Stimulated activated CD4-positive, alpha-beta T cell treated with anti-CD3 and anti-CD28 coated beads, Interleukin-4, amount 100 ng/mL, for 4 hours (primary cell): ENCODE results near the gene GRAMD2A.

ENCODE experiments used
- DNase-seq, 2 experiments: peaks; one replicate each; pipeline ENCODE4 v3.0.0-alpha.2; 2020

Gene GRAMD2A

GRCh38 chr15:72197460-72198355 is at the start of gene GRAMD2A:
Gene GRAMD2A, minus strand, starts transcription at chr15:72197787.
- peak; percentile 22 to 48 for DNase-seq

DNA sequence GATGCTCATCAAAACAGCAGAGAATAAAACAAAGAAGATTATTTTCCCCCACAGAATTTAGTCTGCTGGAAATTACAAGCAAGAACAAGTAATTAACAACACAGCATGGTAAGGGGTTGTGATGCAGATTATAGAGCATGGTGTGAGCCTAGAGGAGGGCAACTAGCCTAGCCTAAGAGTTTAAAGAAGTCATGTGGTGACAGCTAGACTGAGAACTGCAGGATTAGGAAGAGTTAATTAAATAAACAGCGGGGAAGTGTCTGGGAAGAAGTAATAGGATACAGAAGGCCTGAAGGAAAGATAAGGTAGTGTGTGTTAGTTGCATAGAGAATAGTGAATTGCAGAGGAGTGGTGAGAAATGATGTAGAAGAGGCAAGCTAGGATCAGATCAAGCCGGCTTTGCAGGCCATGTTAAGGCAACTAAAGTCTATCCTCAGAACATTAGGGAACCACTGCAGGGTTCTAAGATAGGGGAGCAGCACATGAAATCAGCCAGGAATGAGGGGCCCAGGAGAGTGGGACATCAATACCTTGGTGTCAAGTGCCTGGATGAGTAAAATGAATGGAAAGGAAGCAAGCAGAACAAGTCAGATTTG is 45.3 kb upstream of the GRAMD2A start:
- DNase-seq = no peak

DNA sequence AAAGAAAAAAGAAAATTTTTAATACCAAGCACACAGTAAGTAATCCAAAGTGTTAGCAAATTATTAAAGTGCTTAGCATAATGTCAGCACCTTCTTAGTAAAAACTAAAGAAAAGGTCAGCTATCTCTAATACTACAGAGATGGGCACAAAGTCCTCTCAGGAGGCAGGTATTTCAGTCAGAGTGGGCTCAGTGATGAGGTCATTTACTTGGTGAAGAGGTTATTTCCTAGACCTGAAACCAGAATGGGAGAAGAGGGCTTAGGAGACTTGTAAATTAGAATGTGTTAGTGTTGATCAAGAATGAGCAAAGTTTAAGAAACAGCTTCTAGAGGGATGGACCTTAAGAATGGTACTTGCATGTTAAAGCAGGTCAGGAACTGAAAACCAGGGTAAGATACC is 42.1 kb upstream of the GRAMD2A start:
- DNase-seq = no peak

GRCh38 chr15:72238586-72238985 is 41.0 kb upstream of the GRAMD2A start:
- DNase-seq = no peak

DNA sequence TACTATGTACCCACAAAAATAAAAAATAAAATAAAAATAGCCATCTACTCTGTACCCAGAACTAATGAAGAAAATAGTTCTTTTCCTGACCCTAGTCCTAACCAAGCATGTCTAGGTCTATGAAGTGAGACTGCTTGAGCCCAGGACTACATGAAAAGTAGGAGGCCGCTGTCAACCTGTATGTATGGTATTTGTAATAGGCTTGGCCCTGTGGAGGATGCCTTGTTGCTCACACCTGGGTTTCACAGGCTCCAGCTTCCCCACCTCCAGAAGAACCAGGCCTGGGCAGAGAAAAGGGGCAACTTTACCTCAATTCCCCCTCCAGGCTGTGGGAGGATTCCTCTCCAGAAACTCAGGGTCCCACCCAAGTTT is 40.3 kb upstream of the GRAMD2A start:
- no peak for DNase-seq

DNA sequence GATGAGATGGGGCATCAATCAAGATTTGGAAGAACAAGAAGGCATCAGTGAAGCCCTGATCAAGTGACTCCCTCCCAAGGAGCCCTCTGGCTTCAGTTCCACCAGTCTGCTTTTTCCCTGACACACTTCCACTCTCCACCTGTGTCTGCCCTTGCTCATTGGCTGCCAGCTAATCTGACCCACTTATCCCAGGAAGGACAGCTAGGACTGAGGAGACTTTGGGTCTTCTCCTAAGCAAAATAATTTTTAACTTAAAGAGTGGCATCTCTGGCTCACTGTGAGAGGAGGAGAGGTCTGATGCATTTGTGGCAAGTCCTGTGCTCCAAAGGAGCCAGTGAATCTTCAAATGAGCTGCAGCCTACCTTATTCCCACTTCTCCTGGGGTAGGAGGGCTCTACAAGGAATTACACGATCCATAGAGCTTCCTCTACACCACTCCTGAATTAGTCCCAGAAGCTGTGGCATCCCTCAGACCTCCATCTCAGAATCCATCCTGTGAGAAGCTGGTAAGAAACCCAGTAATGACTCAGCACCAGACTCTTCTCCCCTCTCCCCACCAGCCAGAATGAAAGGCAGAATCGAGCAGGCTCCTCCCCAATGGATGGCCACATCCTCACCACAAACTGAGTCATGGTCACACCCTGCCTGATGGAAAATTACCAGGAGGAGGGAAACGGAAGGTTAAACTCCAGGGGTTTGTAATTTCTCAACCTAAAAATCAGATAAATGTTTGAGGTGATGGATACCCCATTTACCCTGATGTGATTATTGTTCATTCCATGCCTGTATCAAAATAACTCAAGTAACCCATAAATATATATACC is 39.7 kb upstream of the GRAMD2A start:
- DNase-seq = peak; percentile 52 to 79

DNA sequence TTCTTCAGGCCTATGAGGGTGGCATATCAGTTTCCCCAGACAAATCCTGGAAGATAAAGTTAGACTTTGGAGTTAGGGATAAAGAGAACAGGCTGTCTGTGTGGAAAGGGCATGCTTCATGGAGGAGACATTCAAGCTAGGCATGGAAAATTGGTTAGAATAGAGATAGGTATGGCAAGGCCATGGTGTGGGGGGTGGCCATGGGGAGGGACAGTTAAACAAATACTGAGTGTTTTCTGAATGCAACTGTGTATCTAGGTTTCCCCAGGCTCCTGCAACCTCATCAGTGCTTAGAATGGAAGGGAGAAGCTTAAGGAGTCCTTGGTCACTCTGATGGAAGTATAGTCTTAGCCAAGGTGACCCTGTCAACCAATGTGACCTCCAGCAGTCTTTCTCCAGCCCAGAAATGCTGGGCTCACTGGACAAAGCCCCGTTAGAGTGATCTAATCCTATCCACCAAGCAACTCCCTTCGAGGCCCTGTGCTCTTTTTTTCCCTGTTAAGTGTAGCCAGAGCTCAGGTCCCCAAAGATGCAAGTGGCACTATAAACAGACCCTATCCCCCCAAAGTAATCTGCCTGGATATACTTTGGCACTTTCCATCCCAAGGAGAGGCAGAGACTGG is 38.9 kb upstream of the GRAMD2A start:
- DNase-seq = no peak

DNA sequence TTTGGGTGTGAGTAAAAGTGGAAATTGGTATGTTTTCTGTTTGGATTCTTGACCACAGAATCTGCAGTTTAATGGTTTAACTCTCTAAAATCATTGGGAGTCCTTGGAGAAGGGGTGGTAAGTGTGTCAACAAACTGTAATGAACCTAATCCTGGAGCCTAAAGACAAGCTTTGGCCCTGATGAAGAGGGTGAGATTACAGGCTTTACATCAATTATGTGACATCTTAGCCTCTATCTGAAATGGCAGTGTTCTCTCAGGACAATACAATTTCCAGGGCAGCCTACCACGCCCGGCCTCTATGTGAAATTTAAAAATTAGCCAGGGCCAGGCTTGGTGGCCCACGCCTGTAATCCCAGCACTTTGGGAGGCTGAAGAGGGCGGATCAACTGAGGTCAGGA is 37.7 kb upstream of the GRAMD2A start:
- DNase-seq = no peak

GRCh38 chr15:72233769-72234168 is 36.2 kb upstream of the GRAMD2A start:
- no peak for DNase-seq

- DNase-seq = peak; percentile 36 to 71
These were observed 34.4 kb upstream of the GRAMD2A start for GRCh38 chr15:72231833-72232478.

GRCh38 chr15:72231066-72231832 is 33.7 kb upstream of the GRAMD2A start, which contains the start of gene PKM:
Gene PKM, minus strand, starts transcription at chr15:72231190. Its CDS starts 12,093 bp downstream, at chr15:72219097.
- peak; percentile 95 to 98 for DNase-seq

GRCh38 chr15:72230197-72231065 is 32.8 kb upstream of the GRAMD2A start:
- peak; percentile 88 to 91 for DNase-seq

DNA sequence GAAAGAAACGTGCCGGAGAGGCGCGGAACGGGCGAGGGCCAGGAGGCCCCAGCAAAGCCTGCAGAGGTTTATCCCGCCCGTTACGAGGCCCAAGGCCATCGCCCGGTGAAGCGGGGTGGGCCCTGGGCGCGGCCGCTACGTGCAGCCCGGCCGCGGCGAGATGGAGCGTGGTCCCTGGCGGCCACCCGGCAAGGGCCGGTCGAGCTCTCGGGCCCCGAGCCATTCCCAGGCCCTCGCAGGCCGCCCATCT is 32.3 kb upstream of the GRAMD2A start:
- DNase-seq = no peak

- DNase-seq = peak in 1 of 2 experiments; percentile 57
These were observed 31.7 kb upstream of the GRAMD2A start for GRCh38 chr15:72229076-72229946.

DNA sequence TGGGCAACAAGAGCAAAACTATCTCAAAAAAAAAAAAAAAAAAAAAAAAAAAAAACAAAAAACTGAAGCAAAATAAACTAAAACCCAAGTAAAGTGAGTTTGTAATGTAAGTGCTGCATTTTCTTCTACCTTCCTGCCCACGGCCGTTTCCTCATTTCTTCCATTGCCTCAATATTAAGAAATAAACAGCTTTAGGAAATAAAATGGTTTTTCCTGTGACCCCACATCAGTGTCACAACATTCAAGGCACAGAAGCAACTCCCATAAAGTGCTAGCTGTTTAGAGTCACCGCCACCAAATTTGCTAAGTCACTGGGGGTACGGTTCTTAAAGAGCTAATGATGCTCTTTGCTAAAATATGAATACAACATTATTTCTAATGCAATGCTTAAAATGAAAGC is 30.1 kb upstream of the GRAMD2A start:
- DNase-seq = peak in 1 of 2 experiments; percentile 22

- DNase-seq = peak; percentile 28 to 46
These were observed 29.6 kb upstream of the GRAMD2A start for GRCh38 chr15:72227192-72227586.

DNA sequence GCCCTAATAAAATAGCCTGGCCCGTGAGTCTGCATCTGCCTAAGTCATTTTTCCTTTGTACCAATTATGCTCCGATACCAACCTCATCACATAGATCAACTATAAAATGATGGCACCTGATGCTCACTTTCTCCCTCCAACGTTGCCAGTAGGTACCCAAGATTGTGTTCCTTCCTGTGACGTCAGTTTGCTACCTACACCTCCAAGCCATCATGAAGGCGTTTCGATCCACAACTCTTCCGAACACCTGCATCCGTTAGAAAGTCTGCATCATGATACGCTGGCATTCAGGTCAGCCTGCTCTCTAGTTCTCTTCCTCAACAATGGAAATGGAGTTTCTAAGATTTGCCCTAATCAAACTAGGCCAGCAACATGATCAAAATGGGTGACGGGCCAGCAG is 25.7 kb upstream of the GRAMD2A start:
- DNase-seq = no peak

DNA sequence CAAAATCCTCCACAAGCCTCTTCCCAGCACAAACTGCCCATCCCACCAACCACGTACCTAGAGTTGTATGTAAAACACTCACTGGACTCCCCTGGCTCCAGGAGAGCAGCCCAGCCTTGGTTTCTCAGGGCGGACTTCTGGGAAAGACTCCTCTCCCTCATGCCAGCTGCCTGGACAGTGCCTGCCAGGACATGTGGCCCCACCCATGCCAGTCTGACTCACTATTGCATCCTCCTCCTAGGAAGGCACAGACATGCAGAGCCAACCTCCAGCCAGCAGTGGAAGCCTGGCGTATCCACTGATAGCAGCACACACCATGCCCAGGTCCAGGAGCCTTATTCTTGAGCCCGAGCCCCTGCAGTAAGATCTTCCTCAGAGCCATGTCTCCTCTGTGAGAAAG is 24.8 kb upstream of the GRAMD2A start:
- DNase-seq = no peak

DNA sequence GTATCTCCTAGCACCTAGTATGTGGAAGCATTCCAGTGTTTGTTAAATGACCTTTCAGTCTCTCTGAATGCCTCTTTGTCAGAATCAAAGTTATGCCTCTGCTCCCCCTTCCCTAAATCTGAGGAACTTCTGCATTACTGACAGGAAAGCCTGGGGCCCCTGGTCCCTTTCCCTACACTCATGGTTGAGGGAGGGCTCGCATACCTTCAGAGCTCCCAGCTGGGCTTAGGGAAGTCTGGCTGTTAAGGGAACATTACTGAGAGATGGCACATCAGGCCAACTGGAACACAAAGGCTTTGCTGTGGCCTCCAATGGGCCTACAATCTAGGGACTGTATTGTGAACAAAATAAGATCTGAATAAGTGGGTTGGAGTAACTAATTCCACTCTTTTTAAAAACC is 23.1 kb upstream of the GRAMD2A start:
- DNase-seq = no peak

DNA sequence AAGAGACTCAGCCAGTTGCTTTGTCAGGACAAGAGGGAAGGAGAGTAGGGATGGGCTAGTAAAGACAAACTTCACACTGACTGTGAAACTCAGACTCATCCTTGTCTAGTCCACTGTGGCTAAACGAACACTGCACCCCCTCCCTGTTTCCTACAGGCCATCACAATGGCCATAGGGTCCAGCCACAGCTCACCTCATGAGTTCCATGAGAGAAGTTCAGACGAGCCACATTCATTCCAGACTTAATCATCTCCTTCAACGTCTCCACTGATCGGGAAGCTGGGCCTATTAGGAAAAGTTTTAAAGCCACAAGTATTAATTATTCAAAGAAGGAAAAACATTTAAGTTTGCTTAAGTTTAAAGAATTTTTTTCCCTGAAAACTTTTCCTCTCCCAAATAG is 19.6 kb upstream of the GRAMD2A start:
- DNase-seq = no peak
